Left lobe of liver (tissue), 2 donors: Measurements from ENCODE around the gene LAGE3. TPM values are rescaled to one million over a fixed set of nuclear protein-coding genes. Genes with fewer than 3 reads are reported as not detected.

ENCODE experiments used
- ATAC-seq: fragments of 200-7000 bp; cut with Tn5 transposase; one replicate; pipeline ENCODE4 v1.9.1; 2020; ENCODE audit warnings: mild to moderate bottlenecking, moderate library complexity
- DNase-seq: peaks from one replicate; pipeline ENCODE4 v3.0.0-alpha.2; 2020; ENCODE audit warnings: low spot score
- total RNA-seq: library from RNA; stranded (reverse); gene quantifications from one replicate; pipeline ENCODE4 v1.2.1, GENCODE V29; 2021
- donor health status: DM: no; HTN: no; CAD: no; lungs with moderate emphysema.
- donor health status: DM: no; HTN: yes; CAD: no.

Gene LAGE3
- total RNA-seq, 1 donor from 2014 or later: 12.0 TPM

DNA sequence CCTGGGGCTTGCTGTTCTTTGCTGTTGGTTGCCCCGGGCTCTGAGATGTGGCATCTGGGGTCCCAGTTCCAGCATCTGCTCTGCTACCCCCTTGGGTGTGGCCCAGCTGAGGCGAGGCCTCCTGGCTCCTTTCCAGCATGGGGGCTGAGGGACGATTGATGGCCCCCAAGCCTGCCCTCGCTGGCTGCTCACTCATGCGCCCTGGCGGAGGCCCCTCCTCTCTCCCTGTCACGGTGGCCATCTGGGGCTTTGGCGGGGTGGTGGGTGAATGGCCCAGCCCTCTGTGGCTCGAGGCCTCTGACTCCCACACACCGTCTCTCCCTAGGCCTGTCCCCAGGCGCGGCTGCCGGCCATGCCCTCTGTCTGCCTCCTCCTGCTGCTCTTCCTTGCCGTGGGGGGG lies 19.2 kb downstream of the LAGE3 start:
- DNase-seq: no peak
- ATAC-seq: no peak

DNA sequence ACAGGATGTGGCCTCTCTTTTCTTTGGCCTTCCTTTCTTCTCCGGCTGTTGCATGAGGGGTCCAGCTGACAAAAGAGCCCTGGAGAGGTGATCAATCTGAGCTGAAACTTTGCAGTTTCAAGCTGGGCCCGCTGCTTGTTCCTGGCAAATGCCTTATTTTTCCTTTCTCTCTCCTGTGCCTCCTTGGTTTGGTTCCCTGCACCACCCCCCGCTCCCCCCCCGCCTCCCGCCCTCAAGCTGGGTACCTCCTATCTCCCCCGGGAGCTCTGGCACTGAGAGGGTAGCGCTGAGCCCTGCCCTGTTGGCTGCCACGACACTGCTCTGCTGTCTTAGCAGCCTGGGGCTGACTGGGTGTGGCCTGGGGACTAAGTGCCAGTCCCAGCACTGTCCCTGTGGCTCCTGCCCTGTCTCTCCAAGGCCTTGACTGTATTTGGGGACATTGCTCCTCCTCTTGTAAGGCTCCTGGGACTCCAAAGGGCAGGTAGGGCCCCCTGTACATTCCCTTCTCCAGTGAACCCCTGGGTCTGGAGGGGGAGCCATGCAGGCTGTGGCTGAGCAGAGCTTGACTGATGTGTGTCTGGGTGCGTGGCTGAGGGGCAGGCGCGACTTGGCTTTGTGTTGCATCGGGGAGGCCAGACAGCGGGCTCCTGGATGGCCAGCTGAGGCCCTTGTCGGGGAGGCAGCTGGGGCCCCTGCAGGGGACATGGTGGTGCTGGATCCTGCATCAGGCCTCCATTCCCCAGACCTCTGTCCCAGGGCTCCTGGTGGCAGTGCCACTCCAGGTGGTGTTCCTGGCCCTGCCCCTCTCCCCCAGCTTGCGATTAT lies 19.9 kb downstream of the LAGE3 start:
- ATAC-seq (peak; percentile 64), DNase-seq (no peak)

DNA sequence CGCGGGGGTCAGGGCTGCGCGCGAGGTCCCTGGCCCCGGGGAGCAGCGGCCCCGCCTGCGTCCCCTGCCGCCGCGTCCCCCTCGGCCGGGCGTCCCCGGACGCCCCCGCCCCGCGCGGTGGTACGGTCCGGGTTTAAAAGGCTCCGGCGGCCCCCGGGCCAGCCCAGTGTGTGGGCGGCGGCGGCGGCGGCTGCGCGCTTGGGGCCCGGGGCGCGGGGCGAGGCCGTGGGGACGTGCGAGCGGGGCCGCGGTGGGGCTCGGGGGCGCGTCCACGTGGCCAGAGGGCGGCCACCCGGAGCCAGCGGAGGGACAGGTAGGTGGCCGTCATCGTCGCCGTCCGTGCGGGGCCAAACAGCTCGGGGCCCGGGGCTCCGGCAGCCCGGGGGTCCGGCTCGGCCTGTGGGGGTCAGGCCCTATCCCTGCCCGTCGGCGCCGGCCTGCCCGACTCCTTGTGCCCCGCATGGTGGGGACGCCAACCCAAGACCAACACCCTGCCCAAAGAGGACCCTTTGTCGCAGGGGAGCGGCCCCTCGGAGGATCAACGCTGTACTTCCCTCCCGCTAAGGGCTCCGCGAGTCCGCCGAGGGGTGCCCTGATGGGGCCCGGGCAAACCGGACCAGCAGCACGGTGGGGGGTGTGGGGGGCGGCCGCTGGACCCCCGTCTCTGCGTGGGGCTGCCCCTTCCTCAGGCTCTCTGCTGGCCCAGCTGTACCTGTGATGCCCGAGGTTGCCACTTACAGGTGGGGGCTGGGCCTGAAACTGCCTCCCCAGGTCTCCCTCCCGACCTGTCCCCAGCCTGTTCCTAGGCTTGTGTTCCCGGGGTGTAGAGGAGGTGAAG lies 20.7 kb downstream of the LAGE3 start, which contains the start of gene PLXNA3:
Gene PLXNA3, plus strand, starts transcription at position 166 of the 838 bp plus-strand sequence. CDS start 1,903 bp downstream, outside the sequence.
- DNase-seq (no peak), ATAC-seq (peak; percentile 82)

DNA sequence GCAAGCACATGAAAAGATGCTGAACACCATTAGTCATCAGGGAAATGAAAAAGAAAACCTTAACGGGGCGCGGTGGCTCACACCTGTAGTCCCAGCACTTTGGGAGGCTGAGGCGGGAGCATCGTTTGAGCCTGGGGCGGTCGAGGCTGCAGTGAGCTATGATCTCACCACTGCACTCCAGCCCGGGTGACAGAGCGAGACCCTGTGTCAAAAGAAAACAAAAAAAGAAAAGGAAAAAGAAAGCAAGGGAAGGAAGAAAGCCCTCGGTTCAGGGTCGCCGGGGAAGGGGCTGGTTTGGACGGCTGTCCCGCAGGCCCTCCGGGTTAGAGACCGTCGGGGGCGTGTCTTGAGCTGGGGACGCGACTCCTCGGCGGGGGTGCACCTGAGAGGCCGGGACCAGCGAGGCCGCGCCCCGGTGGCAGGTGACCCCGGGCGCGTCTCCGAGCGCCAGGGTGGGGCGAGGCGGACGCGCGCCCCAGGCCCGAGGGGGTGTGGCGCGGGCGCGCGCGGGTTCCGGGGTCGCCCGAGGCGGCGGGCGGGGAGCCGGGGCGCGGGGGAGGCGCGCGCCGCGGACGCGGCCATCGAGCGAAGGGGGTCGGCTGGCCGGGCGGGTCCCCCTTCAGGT lies 21.5 kb downstream of the LAGE3 start:
- DNase-seq: no peak
- ATAC-seq: peak; percentile 74

DNA sequence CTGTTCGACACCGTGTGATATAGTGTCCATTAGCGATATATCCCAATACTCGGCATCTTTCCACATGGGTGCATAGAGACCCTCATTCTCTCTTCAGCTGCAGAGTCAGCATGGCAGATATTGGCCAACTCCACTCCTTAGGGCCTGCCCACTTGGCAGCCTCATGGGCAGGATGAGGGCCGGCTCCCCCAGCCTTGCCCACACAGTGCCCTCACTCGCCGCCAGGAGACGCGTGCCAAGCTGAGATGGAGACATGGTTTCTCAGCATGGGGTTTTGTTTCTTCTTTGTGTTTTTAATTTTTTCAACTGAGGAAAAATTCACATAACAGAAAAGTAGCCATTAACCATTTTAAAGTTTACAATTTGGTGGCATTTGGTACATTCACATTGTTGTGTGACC lies 26.3 kb downstream of the LAGE3 start:
- DNase-seq: no peak
- no peak for ATAC-seq

DNA sequence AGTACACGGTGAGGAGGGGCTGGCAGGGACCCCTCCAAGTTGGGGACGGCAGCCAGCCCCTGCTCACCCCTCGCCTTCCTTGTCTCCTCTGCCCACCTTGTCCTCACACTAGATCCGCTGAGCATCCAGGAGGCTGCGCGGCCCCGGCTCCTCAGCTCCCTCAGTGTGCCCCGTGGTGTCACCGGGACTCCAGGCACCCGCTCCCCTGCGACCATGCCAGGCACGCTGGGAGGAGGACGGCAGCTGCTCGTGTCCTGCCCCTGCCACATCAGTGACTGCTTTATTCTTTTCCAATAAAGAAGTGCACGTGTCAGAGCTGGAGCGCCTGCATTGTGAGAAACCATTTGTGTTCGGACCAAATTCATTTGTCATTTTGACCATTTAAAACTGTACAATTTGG lies 28.8 kb downstream of the LAGE3 start:
- DNase-seq: no peak
- no peak for ATAC-seq

DNA sequence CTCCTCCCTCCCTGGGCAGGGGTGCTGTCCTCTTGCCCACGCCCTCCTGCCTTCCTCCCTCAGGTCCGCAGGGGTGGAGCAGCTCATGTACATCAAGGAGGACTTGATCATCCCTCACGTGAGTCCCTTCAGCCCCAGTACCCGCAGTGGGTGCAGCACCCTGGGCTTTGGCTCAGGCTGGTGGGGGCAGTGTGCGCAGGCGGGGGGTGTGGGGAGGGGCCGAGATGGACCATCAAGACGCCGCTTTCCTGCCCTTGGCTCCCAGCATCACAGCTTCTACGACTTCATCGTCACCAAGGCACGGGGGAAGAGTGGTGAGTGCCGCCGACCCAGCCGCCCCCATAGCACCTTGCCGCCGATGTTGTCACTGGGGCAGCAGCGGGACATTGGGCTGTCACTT lies 29.5 kb downstream of the LAGE3 start:
- ATAC-seq (no peak), DNase-seq (no peak)

DNA sequence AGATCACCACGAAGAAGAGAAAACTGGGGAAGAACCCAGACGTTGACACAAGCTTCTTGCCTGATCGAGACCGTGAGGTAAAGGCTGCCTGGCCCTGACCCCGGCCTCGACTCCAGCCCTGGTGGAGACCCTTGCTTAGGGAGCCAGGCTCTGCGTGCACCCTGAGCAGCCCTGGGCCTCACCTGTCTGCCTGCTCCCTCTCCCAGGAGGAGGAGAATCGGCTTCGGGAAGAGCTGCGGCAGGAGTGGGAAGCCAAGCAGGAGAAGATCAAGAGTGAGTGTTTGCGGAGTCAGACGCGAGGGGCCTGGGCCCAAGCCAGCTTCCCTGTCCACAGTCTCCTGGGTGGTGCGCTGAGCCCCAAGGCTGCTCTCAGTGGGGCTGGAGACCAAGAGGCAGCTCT lies 30.6 kb downstream of the LAGE3 start:
- no peak for DNase-seq
- no peak for ATAC-seq

DNA sequence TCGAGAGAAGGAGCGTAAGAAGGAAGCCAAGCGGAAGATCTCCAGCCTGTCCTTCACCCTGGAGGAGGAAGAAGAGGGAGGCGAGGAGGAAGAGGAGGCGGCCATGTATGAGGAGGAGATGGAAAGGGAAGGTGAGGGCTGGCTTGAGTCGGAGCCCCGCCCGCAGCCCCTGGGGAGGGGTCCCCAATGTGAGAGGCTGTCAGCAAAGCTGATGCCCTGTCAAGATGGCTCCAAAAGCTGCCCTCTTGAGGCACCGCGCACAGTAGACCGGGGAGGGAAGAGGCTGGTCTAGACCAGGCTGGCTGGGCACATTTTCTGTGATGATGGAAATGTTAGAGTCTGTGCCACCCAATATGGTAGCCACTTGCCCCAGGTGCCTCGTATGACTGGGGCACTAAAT lies 32.7 kb downstream of the LAGE3 start:
- ATAC-seq: no peak
- no peak for DNase-seq

DNA sequence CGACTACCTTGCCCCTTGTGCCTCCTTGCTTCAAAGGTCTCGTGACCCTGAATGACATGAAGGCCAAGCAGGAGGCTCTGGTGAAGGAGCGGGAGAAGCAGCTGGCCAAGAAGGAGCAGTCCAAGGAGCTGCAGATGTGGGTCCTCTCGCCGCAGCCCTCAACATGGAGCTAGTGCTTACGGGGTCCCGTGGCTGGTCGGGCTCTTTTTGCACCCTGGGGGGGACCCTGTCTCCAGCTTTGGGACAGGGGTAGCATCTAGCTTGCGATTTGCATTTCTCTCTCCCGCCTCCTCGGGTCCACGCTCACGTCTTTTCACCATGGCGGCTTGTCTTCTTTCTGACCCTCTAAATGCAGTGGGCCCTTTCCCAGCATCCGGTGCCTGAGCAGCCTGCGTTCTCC lies 33.3 kb downstream of the LAGE3 start:
- no peak for ATAC-seq
- DNase-seq: no peak

DNA sequence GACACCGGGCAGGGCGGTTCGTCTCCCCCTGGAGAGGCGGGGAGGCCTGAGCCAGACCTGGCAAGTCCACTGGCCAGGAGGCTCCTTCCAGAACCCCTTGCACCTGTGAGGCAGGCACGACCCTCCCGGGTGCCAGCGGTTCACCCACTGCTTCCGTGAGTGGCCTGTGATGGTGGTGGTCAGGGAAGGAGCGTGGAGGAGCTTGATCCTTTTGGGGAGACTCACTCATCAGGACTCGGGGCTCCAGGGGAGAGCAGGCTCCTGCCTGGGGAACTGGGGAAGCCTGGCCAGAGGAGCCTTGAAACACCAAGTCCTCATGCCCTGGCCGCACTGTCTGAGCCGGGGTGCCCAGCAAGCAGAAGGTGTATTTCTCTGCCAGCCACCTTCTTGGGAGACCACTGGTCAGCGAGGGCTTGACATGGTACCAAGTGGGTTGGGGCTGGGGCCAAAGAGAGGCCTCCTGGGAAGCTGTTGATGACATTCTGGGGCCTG lies 34.3 kb downstream of the LAGE3 start:
- ATAC-seq (peak; percentile 3), DNase-seq (no peak)

DNA sequence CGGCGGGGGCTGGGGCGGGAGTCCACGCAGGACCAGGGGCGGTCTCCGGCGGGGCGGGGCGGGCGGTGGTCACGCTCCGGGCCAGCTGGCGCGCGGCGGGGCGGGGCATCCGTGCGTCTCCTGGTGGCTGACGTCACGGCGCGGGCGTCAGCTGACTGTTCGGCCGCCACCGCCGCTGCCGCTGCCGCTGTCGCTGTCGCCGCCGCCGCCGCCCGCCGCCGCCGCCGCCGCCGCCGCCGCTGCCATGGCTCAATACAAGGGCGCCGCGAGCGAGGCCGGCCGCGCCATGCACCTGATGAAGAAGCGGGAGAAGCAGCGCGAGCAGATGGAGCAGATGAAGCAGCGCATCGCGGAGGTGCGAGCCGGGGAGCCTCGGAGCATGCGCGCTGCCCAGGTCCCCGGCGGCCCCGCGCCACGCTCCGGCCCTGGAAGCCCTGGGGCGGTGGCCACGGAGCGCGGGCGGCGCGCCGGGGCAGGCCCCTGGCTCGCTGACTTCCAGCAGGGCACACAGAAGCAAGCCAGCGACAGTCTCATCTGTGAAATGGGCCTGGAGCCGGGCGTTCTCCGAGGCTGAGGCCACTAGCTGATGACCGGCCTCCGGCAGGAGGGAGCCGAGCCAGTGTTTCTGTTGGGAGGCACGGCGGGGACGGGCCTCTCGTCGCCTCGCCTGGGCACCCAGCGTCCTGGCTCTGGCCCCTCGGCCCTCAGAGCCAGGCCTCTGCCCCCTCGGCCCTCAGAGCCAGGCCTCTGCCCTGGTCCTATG lies 34.9 kb downstream of the LAGE3 start, which contains the start of gene FAM50A:
Gene FAM50A, plus strand, starts transcription at position 150 of the 763 bp plus-strand sequence. Its CDS starts 95 bp downstream, at position 245.
- ATAC-seq (peak; percentile 91), DNase-seq (peak; percentile 76)

DNA sequence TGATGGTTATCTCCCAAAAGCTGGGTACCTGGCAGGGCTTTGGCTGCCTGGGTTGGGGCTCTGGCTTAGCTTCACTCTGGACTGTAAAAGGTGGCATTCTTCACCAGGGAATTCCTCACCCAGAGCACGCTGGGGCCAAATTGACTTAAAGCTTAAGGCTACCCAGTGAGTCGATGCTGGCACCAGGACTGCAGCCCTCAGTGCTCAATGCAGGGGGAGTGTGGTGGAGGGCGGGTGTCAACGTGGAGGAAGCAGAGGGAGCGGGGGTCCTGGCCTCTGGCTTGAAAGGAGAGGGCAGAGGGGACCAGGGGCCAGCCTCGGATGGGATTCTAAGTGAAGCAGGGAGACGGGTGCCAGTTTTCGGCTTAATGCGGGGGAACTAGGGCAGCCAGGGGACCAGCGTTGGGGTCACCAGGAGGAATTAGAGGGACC lies 35.6 kb downstream of the LAGE3 start:
- peak; percentile 6 for ATAC-seq
- DNase-seq: no peak

DNA sequence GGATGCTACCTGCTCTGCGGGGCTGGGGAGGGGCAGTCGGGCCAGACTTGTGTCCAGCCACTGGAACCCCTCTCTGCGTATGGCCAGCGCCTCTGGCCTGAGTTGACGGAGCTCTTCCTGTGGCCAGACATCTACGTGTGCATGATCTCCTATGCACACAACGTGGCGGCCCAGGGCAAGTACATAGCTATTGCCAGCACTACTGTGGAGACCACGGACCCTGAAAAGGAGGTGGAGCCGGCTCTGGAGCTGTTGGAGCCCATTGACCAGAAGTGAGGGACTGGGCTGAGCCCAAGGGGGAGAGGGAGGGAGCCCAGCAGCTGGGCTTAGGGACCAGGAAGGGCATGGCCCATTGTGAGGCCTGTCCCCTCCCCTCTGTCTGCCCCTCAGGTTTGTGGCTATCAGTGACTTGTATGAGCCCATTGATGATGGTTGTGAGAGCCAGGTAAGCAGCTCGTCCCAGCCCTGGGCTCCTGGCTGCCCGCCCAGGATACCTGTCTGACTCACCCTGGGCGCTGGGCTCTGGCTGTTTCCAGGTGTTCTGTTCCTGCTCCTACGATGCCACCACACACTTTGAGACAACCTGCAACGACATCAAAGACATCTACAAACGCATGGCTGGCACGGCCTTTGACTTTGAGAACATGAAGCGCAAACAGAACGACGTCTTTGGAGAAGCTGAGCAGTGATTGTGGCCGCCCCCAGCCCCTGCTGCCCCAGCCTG lies 36.9 kb downstream of the LAGE3 start:
- DNase-seq (no peak), ATAC-seq (no peak)

DNA sequence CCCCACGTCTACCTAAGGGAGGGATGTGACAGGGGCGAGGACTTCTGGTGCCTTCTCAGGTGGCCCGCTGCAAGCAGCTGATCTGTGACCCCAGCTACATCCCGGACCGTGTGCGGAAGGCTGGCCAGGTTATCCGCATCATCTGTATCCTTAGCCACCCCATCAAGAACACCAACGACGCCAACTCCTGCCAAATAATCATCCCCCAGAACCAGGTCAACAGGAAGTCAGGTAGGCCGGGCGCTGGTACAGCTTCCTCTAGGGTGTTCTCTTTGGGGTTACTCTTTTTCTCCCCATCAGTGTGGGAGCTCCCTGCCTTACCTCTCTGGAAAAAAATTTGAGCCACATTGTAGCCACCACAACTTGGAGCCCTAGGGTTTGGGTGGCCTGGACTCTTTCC lies 37.5 kb downstream of the LAGE3 start:
- DNase-seq (no peak), ATAC-seq (no peak)

DNA sequence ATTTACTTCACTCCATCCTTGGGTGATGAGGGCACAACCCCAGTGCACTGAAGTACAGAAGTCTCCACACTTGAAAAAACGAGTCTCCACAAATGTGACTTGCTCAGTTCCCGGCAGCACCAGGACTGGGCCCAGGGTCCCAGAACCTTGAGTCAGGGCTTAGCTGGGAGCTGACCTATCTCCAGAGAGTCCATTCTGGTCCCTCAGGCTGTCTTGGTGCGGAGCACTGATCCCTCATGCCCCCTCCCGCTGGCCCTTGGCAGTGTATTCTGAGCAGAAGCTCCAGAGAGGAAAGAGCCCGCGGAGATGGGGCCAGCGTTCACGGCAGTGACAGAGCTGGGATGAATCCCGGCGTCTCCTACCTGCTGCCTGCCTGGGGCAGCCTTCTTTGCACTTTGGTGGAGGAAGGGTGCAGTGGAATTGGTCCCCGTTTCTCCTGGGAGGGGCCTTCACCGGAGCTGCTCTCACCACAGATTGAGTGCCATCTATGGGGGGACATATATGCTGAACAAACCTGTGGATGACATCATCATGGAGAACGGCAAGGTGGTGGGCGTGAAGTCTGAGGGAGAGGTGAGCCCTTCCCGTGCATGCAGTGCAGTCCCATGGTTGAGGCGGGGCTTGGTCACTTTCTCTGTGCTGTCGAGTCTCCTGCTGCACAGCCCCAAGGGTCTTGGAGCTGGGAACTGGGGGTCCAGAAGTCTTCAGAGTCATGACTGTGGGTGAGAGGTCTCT lies 38.3 kb downstream of the LAGE3 start:
- no peak for DNase-seq
- no peak for ATAC-seq

DNA sequence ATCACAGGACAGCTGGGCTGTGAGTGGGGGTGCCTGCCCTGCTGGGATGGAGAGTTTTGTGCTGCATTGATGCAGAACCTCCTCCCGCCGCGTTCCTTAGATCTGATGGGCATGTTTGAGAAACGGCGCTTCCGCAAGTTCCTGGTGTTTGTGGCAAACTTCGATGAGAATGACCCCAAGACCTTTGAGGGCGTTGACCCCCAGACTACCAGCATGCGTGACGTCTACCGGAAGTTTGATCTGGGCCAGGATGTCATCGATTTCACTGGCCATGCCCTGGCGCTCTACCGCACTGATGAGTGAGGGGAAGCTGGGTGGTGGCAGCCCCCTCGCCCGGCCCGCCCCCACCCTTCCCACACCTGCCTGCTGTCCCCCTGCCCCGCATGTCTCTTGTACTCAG lies 39.2 kb downstream of the LAGE3 start:
- ATAC-seq (peak; percentile 43), DNase-seq (peak; percentile 61)

DNA sequence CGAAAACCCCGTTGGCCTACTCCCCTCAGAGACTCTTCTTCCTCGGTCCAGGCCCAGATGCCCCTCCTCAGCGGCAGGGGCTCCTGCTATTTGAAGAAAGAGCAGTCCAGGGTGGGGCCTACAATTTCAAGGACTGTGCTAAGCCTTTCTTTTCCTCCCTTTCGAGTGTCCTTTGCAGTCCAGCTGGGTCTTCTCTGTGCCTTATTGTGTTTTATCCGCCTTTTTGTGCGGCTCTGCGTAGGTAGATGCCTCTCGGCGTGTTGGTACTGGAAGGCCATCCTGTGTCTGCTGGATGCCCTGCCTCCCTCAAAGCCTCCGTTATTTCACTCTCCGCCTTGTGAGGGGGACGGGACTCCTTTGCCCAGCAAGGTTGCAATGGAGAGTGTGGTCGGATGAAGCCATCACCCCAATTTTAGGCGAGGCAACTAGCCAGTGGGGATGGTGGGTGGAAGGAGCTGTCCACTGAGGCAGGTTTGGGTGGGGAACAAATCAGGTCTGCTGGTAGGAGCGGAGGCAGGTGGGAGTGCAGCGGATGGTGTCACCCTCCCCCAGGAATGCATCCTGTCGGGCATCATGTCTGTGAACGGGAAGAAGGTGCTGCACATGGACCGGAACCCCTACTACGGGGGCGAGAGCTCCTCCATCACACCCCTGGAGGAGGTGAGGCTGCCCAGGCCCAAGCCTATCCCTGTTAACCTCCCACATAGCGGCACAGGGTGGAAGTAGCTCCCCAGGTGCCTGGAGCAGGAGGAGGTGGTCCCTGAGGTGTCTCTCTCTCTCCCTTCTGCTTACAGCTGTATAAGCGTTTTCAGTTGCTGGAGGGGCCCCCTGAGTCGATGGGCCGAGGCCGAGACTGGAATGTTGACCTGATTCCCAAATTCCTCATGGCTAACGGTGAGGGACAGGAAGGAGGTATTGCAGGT lies 40.8 kb downstream of the LAGE3 start:
- DNase-seq (no peak), ATAC-seq (no peak)
